Ovary (tissue), 3 donors: ENCODE results near the gene SPPL3.

Source experiments
- EP300 ChIP-seq: sonication (generic); formaldehyde crosslinking; IDR thresholded peaks from one replicate; pipeline ENCODE4 v1.6.1; 2017; ENCODE audit warnings: antibody characterized with exemption
- POLR2A ChIP-seq: fragments of 450-650 bp; IDR thresholded peaks from one replicate; pipeline ENCODE4 v1.6.1; 2017; ENCODE audit warnings: antibody characterized with exemption, mild to moderate bottlenecking, moderate library complexity
- TF ChIP-seq, protein P1 (sequence below), 3 donors: fragments of 450-650 bp in 2 of 3; fragments of 200-600 bp in 1 of 3; IDR thresholded peaks; one replicate each; pipeline versions ENCODE4 v1.5.1 to v1.8.0; 2016 to 2022; ENCODE audit warnings: antibody characterized with exemption in 3 of 3, mild to moderate bottlenecking in 1 of 3
- donor health status: DM: no; HTN: no; CAD: no.

DNA sequence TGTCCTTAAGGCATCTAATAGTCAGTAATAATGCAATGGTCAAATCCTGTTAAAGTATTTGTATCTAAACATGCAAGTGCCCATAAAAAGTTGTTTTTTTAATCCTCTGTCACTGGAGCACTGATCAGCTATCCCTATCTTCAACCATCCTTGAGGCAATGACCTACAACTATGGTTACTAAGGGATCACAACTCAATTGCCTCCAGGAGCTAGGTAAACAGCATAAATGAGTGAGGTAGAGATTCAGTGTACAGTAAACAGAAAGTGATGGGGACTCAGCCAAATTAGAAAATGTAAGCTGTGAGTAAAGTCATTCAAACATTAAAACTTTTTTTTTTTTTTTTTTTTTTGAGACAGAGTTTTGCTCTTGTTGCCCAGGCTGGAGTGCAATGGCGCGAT lies 18.6 kb downstream of the SPPL3 start:
- TF ChIP-seq, protein P1, sequence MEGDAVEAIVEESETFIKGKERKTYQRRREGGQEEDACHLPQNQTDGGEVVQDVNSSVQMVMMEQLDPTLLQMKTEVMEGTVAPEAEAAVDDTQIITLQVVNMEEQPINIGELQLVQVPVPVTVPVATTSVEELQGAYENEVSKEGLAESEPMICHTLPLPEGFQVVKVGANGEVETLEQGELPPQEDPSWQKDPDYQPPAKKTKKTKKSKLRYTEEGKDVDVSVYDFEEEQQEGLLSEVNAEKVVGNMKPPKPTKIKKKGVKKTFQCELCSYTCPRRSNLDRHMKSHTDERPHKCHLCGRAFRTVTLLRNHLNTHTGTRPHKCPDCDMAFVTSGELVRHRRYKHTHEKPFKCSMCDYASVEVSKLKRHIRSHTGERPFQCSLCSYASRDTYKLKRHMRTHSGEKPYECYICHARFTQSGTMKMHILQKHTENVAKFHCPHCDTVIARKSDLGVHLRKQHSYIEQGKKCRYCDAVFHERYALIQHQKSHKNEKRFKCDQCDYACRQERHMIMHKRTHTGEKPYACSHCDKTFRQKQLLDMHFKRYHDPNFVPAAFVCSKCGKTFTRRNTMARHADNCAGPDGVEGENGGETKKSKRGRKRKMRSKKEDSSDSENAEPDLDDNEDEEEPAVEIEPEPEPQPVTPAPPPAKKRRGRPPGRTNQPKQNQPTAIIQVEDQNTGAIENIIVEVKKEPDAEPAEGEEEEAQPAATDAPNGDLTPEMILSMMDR (IDR thresholded peaks at IDR 0.05) = no peak
- TF ChIP-seq EP300 (no peak), POLR2A (no peak)
